MCF 10A (cell line): ENCODE data around the gene NAGK. TPM values are rescaled to one million over a fixed set of nuclear protein-coding genes. Genes with fewer than 3 reads are reported as not detected.
A peak's percentile ranks its signal among the peaks of the same experiment; 100 is the strongest.

ENCODE experiments used
- BruUV-seq: library from RNA; stranded (reverse); fragments of 400-500 nt; replicated peaks from 2 replicates; lab custom pipeline; 2021; lab: Mats Ljungman, UMichigan
- CTCF ChIA-PET: fragments of 300-600 bp; sonication (Branson Sonifier 250); formaldehyde crosslinking; extraction: SDS; loops from one replicate; lab custom pipeline; 2021; ENCODE audit warnings: antibody characterized with exemption, inconsistent platforms; lab: Yijun Ruan, JAX
- POLR2A ChIA-PET: fragments of 300-600, 350-650 bp; sonication (Branson Sonifier 250); formaldehyde crosslinking; extraction: SDS; loops from one replicate; lab custom pipeline; 2020; ENCODE audit warnings: antibody characterized with exemption, inconsistent platforms; lab: Yijun Ruan, JAX
- DNase-seq: peaks from one replicate; pipeline ENCODE4 v3.0.0-alpha.2; 2018; ENCODE audit not compliant: unreplicated experiment
- H3K27ac Mint-ChIP-seq: one replicate; pipeline ENCODE4 v1.8.0; 2022; ENCODE audit warnings: mild to moderate bottlenecking, low read depth, mixed read lengths; ENCODE audit not compliant: unreplicated experiment
- H3K27me3 Mint-ChIP-seq: one replicate; pipeline ENCODE4 v1.8.0; 2022; ENCODE audit warnings: mixed read lengths; ENCODE audit not compliant: insufficient read depth, unreplicated experiment
- H3K36me3 Mint-ChIP-seq: one replicate; pipeline ENCODE4 v1.8.0; 2022; ENCODE audit warnings: mild to moderate bottlenecking, moderate library complexity, mixed read lengths; ENCODE audit not compliant: insufficient read depth, unreplicated experiment
- H3K4me1 Mint-ChIP-seq: one replicate; pipeline ENCODE4 v1.8.0; 2022; ENCODE audit warnings: mixed read lengths; ENCODE audit not compliant: insufficient read depth, unreplicated experiment
- H3K4me3 Mint-ChIP-seq: one replicate; pipeline ENCODE4 v1.8.0; 2022; ENCODE audit warnings: mild to moderate bottlenecking, moderate library complexity, mixed read lengths; ENCODE audit not compliant: unreplicated experiment
- H3K9me3 Mint-ChIP-seq: one replicate; pipeline ENCODE4 v1.8.0; 2022; ENCODE audit warnings: mixed read lengths; ENCODE audit not compliant: unreplicated experiment
- intact Hi-C: fragments of 100-400 bp; cut with micrococcal nuclease; formaldehyde crosslinking; loops from 2 replicates; pipeline ENCODE4 v1.14.1; 2022
- total RNA-seq: library from RNA; stranded (reverse); gene quantifications from 2 replicates; pipeline ENCODE4 v1.2.3, GENCODE V29; 2022
- TF ChIP-seq, protein P1 (sequence below): fragments of 200-600 bp; IDR thresholded peaks from one replicate; pipeline ENCODE4 v1.8.0; 2022; ENCODE audit warnings: antibody characterized with exemption, mild to moderate bottlenecking; ENCODE audit not compliant: unreplicated experiment

Gene NAGK
- total RNA-seq, 1 experiment from 2014 or later: 30.9 TPM

DNA sequence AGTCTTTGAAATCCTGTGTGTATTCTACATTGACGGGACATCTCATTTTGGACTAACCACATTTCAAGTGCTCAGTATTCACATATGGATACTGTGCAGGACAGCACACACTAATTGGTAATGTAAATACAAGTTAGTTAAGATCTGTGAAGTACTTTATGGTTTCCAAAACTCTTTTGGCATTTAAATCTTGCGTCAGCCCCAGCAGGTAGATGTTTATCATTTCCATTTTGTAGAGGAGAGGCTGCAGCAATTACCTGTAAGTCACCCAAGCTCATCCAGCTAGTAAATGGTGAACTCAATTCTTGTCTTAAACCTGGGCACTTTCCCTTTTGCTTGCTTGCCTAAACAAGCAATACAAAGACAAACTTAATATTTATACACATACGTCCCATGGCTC, 1.6 kb upstream of the NAGK start:
- H3K36me3 Mint-ChIP-seq: peaks cover 17% of the 10 kb centered on the region
- intact Hi-C loops: loop anchor here (5.0 kb wide), 1 partner anchor 65 kb away; the partner anchor contains the start of genes MCEE and MPHOSPH10
- peak overlapping the region; percentile 96 for H3K4me3 Mint-ChIP-seq
- no peak for DNase-seq
- no TSS peak for BruUV-seq
- H3K9me3 Mint-ChIP-seq: no peaks in the 10 kb centered on the region
- no peaks in the 10 kb centered on the region for H3K27me3 Mint-ChIP-seq
- peaks cover 19% of the 10 kb centered on the region for H3K4me1 Mint-ChIP-seq
- ChIA-PET POLR2A (interaction anchor here (0.6 to 3.9 kb wide), 11 partner anchors 8 to 320 kb away, joined by 3 to 123 read pairs (median 4); partner anchors contain the start of genes MCEE, MPHOSPH10 and TEX261), CTCF (interaction anchor here (1.6 kb wide), 1 partner anchor 265 kb away, joined by 7 read pairs; the partner anchor contains the start of gene ZNF638)
- TF ChIP-seq, protein P1, sequence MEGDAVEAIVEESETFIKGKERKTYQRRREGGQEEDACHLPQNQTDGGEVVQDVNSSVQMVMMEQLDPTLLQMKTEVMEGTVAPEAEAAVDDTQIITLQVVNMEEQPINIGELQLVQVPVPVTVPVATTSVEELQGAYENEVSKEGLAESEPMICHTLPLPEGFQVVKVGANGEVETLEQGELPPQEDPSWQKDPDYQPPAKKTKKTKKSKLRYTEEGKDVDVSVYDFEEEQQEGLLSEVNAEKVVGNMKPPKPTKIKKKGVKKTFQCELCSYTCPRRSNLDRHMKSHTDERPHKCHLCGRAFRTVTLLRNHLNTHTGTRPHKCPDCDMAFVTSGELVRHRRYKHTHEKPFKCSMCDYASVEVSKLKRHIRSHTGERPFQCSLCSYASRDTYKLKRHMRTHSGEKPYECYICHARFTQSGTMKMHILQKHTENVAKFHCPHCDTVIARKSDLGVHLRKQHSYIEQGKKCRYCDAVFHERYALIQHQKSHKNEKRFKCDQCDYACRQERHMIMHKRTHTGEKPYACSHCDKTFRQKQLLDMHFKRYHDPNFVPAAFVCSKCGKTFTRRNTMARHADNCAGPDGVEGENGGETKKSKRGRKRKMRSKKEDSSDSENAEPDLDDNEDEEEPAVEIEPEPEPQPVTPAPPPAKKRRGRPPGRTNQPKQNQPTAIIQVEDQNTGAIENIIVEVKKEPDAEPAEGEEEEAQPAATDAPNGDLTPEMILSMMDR: no peak
- no peak overlapping the region for H3K27ac Mint-ChIP-seq

DNA sequence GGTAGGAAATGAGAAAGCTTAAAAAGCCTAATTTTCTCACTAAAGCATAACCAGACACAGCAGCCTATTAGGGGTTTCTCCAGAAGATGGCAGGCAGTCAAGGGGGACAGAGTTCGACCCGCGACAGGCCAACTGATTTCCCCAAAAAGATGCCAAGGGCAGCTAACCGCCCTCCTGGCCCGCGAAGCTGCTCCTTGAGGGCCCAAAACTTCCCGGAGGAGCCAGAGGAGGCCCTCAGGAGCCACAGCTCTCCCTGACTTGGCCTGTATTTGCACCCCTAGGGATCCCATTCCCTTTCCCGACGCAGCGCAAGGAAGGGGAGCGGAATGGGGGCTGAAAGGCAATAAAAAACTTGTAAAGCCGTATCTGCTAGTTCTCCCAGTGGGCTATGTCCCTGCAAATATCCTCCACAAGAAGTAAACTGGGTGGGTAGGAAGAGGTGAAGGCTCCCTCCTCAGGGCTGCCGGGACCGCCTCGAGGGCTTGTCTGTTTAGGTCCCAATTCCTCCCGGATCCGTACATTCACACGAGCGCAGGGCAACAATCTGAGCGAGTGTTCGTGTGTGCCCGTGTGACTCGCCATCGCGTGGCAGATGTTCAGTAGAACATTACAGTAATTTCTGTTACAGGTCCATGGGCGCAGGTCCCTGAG, 756 bp upstream of the NAGK start:
- no peaks in the 10 kb centered on the region for H3K27me3 Mint-ChIP-seq
- ChIA-PET POLR2A (interaction anchor here (0.6 to 3.9 kb wide), 30 partner anchors 9 to 319 kb away, joined by 3 to 123 read pairs (median 5); partner anchors contain the start of genes ATP6V1B1, MCEE, MPHOSPH10 and PAIP2B), CTCF (interaction anchor here (0.7 to 1.6 kb wide), 4 partner anchors 62 to 264 kb away, joined by 3 to 7 read pairs (median 4); partner anchors contain the start of gene ZNF638)
- peak overlapping the region; percentile 93 for H3K27ac Mint-ChIP-seq
- intact Hi-C loops: loop anchor here (5.0 kb wide), 1 partner anchor 65 kb away; the partner anchor contains the start of genes MCEE and MPHOSPH10
- H3K36me3 Mint-ChIP-seq: peaks cover 17% of the 10 kb centered on the region
- H3K9me3 Mint-ChIP-seq: no peaks in the 10 kb centered on the region
- no peak for DNase-seq
- TSS peak; percentile 83 for BruUV-seq
- H3K4me1 Mint-ChIP-seq: peaks cover 22% of the 10 kb centered on the region
- H3K4me3 Mint-ChIP-seq: peak overlapping the region; percentile 96
- TF ChIP-seq, protein P1: no peak

DNA sequence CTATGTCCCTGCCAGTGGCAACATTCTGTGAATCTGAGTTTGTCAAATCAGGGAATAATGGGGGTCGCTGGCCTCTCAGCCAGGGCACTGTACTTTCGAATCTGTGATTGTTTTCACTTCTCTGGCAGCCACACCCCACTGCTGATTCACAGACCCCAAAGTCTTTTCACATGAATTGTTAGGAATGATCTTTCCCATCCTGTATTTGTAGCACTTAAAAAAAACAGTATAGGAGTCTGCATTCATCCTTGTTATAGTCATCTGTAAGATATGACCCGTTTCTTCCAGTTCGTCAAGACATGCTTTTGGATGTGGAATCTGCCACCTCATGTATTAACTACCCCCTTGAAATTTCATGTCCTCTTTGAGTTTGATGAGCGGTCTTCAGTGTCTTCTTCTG, 928 bp downstream of the NAGK start:
- TSS peak; percentile 54 for BruUV-seq
- H3K4me1 Mint-ChIP-seq: peaks cover 22% of the 10 kb centered on the region

More for the DNA sequence above, 928 bp downstream of the NAGK start:
- intact Hi-C loops: loop anchor here (5.0 kb wide), 1 partner anchor 63 kb away; the partner anchor contains the start of genes MCEE and MPHOSPH10
- peaks cover 23% of the 10 kb centered on the region for H3K36me3 Mint-ChIP-seq
- no peaks in the 10 kb centered on the region for H3K9me3 Mint-ChIP-seq
- peak overlapping the region; percentile 93 for H3K27ac Mint-ChIP-seq
- ChIA-PET CTCF (interaction anchor here (1.1 to 1.4 kb wide), 3 partner anchors 22 to 208 kb away, joined by 3 to 4 read pairs (median 4); no protein-coding TSS in a partner anchor), POLR2A (interaction anchor here (0.6 to 3.9 kb wide), 16 partner anchors 13 to 1995 kb away, joined by 3 to 123 read pairs (median 4); partner anchors contain the start of genes MCEE, MPHOSPH10 and ZNF638)
- no peak for DNase-seq
- TF ChIP-seq, protein P1: no peak
- no peaks in the 10 kb centered on the region for H3K27me3 Mint-ChIP-seq
- H3K4me3 Mint-ChIP-seq: peak overlapping the region; percentile 96
